K562 (cell line): ENCODE results near the gene FTL. TPM values are rescaled to one million over a fixed set of nuclear protein-coding genes. Genes with fewer than 3 reads are reported as not detected.

Experiments
- ADNP ChIP-seq: fragments of 200-800 bp; sonication (Bioruptor generic); IDR thresholded peaks from 2 replicates; pipeline ENCODE4 v1.6.1; 2016; ENCODE audit warnings: missing genetic modification characterization, missing compliant biosample characterization
- ARNT ChIP-seq, 2 experiments: fragments of 450-650 bp; IDR thresholded peaks; 2 replicates each; pipeline ENCODE4 v1.6.1; 2016; ENCODE audit warnings: mild to moderate bottlenecking in 1 of 2
- BCL6 ChIP-seq: fragments of 250-450 bp; sonication (Bioruptor Pico); IDR thresholded peaks from 2 replicates; pipeline ENCODE4 v1.4.0; 2020
- CBX1 ChIP-seq: sonication (generic); IDR thresholded peaks from 2 replicates; pipeline ENCODE4 v1.6.1; 2016; ENCODE audit warnings: antibody characterized with exemption, low read depth, mild to moderate bottlenecking
- GABPB1 ChIP-seq: sonication (generic); formaldehyde crosslinking; IDR thresholded peaks from 2 replicates; pipeline ENCODE4 v1.8.0; 2022; ENCODE audit warnings: mild to moderate bottlenecking, missing genetic modification reagents
- HNRNPLL ChIP-seq: fragments of 200-400 bp; formaldehyde crosslinking; IDR thresholded peaks from 2 replicates; pipeline ENCODE4 v1.6.1; 2017; ENCODE audit warnings: low read length, low read depth, mild to moderate bottlenecking; ENCODE audit not compliant: poor library complexity, severe bottlenecking
- ILK ChIP-seq: fragments of 450-650 bp; IDR thresholded peaks from 2 replicates; pipeline ENCODE4 v1.6.1; 2016; ENCODE audit warnings: missing genetic modification characterization, low read depth, mild to moderate bottlenecking, missing compliant biosample characterization, moderate library complexity, borderline replicate concordance
- KAT8 ChIP-seq: fragments of 450-650 bp; IDR thresholded peaks from 2 replicates; pipeline ENCODE4 v1.6.1; 2016; ENCODE audit warnings: low read depth, mild to moderate bottlenecking
- KLF16 ChIP-seq: IDR thresholded peaks from 2 replicates; pipeline ENCODE4 v1.6.1; 2016; ENCODE audit warnings: antibody characterized with exemption
- MAFK ChIP-seq: IDR thresholded peaks from 2 replicates; pipeline ENCODE4 v1.6.1; 2011; ENCODE audit warnings: low read length, improper control_type of control experiment
- MBD2 ChIP-seq: sonication (generic); IDR thresholded peaks from 2 replicates; pipeline ENCODE4 v1.6.1; 2016; ENCODE audit warnings: low read depth, borderline replicate concordance
- MED1 ChIP-seq: sonication (generic); formaldehyde crosslinking; IDR thresholded peaks from 2 replicates; pipeline ENCODE4 v1.8.1; 2023; ENCODE audit warnings: missing genetic modification reagents, borderline replicate concordance
- NR4A1 ChIP-seq, 2 experiments: fragments of 250-450 bp in 1 of 2; fragments of 450-650 bp in 1 of 2; sonication (Bioruptor Pico) in 1 of 2; IDR thresholded peaks; 2 replicates each; pipeline versions ENCODE4 v1.4.0 to v1.6.1; 2016 to 2020; ENCODE audit warnings: mild to moderate bottlenecking in 2 of 2, missing compliant biosample characterization in 1 of 2, missing genetic modification characterization in 1 of 2, moderate library complexity in 1 of 2
- PHF21A ChIP-seq: fragments of 450-650 bp; IDR thresholded peaks from 2 replicates; pipeline ENCODE4 v1.6.1; 2017; ENCODE audit warnings: low read depth, borderline replicate concordance
- PML ChIP-seq: IDR thresholded peaks from 2 replicates; pipeline ENCODE4 v1.6.1; 2012; ENCODE audit warnings: low read length, inconsistent platforms
- RAD21 ChIP-seq, 2 experiments: fragments of 250-450 bp in 1 of 2; fragments of 450-650 bp in 1 of 2; sonication (Bioruptor Pico) in 1 of 2; formaldehyde crosslinking in 1 of 2; IDR thresholded peaks in 1 of 2; conservative IDR thresholded peaks in 1 of 2; 2 replicates each; pipeline versions ENCODE4 v1.4.0 to v1.8.0; 2020 to 2022; ENCODE audit warnings: mild to moderate bottlenecking in 2 of 2, moderate library complexity in 1 of 2
- RAD51 ChIP-seq: fragments of 450-650 bp; IDR thresholded peaks from 2 replicates; pipeline ENCODE4 v1.7.1; 2016; ENCODE audit warnings: low read depth, mild to moderate bottlenecking, borderline replicate concordance
- STAT5A ChIP-seq: IDR thresholded peaks from 2 replicates; pipeline ENCODE4 v1.6.1; 2012; ENCODE audit warnings: low read length, inconsistent platforms, borderline replicate concordance
- TCF7 ChIP-seq: sonication (generic); IDR thresholded peaks from 2 replicates; pipeline ENCODE4 v1.6.1; 2016; ENCODE audit warnings: antibody characterized with exemption, borderline replicate concordance
- ZNF224 ChIP-seq: sonication (generic); formaldehyde crosslinking; IDR thresholded peaks from 2 replicates; pipeline ENCODE4 v1.8.0; 2022; ENCODE audit warnings: mild to moderate bottlenecking, missing genetic modification reagents
- ZNF239 ChIP-seq: fragments of 250-450 bp; sonication (Bioruptor Pico); IDR thresholded peaks from 2 replicates; pipeline ENCODE4 v1.4.0; 2020; ENCODE audit warnings: mild to moderate bottlenecking
- ZNF696 ChIP-seq: fragments of 250-450 bp; sonication (Bioruptor Pico); conservative IDR thresholded peaks from 2 replicates; pipeline ENCODE4 v1.4.0; 2020; ENCODE audit warnings: mild to moderate bottlenecking, moderate library complexity
- ZNF77 ChIP-seq: fragments of 250-450 bp; sonication (Bioruptor Pico); IDR thresholded peaks from 2 replicates; pipeline ENCODE4 v1.5.0; 2020
- ZNF778 ChIP-seq: fragments of 450-650 bp; formaldehyde crosslinking; IDR thresholded peaks from 2 replicates; pipeline ENCODE4 v1.4.0; 2020; ENCODE audit warnings: mild to moderate bottlenecking, moderate library complexity
- polyA plus RNA-seq, 8 experiments: library from polyadenylated mRNA; depleted of rRNA in 4 of 8; stranded (reverse) in 5 of 8; unstranded in 3 of 8; fragments of >200 nt; fragmentation: Nextera tagmentation in 2 of 8; fragmentation: Illumina TruSeq in 1 of 8; extraction: Ambion mirVana in 2 of 8; extraction: Trizol in 1 of 8; gene quantifications; 2 replicates each; pipeline versions ENCODE4 v1.2.1 to v1.2.3, GENCODE V29; 2011 to 2014; ENCODE audit warnings: inconsistent platforms in 1 of 8, missing spikeins in 1 of 8
- total RNA-seq, 7 experiments: library from RNA; depleted of rRNA in 6 of 7; stranded (reverse); fragments of >200 nt in 6 of 7; fragmentation: Illumina TruSeq in 2 of 7; extraction: Trizol in 2 of 7; gene quantifications; 2 replicates each; pipeline versions ENCODE4 v1.2.1 to v1.2.3, GENCODE V29; 2011 to 2021; ENCODE audit warnings: low replicate concordance in 1 of 7
- TF ChIP-seq, protein P1 (sequence below): fragments of 250-450 bp; sonication (Bioruptor Pico); IDR thresholded peaks from 2 replicates; pipeline ENCODE4 v1.9.0; 2021; ENCODE audit warnings: mild to moderate bottlenecking, inconsistent platforms
- TF ChIP-seq, protein P2 (sequence below): fragments of 250-450 bp; sonication (Bioruptor Pico); IDR thresholded peaks from 2 replicates; pipeline ENCODE4 v1.5.0; 2021; ENCODE audit warnings: mild to moderate bottlenecking, moderate library complexity

FTL gene
- total and polyA plus RNA-seq, 9 of the 15 experiments (the other 6 are each of a cell fraction or from before 2014, with no cell fraction given) = 1,231 to 27,415 (median 3,965) TPM

DNA sequence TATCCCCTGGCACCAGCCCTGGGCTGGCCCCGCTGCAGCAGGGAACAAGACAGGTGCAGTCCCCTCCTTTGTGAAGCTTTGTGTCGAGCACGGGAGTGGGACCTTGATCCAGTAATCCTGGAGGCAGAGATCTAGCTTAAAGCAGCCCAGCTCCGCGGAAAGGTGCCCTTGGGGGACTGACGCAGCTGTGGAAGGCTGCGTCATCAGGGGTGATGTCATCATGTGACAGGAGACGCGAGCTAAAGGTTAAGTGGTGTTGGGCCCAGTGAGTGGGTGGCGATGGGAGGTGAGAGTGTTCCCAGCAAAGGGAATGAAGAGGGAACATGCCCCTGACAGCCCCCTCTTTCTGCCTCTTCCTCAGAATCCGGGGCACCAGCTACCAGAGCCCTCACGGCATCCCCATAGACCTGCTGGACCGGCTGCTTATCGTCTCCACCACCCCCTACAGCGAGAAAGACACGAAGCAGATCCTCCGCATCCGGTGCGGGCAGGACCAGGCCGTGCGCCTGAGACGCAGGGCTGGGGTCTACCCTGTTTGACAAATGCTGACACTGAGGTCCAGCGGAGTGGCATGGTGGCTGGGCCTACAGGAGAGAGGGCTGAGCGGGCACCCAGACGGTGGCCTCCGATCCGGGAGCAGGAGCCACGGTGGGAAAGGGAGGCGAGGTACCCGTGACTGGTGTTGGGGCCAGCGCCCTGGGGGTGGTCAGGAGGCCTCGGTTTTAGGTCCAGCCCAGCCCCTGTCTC is 49.2 kb downstream of the FTL start (continued):
- no peak for TF ChIP-seq ILK (tag)
- no peak for TF ChIP-seq ZNF77
- TF ChIP-seq ARNT (IDR thresholded peaks at IDR 0.05) = no peak
- TF ChIP-seq MED1 (CRISPR knock-in tag) = no peak
- no peak for TF ChIP-seq MAFK
- TF ChIP-seq KLF16 = no peak
- TF ChIP-seq HNRNPLL = no peak
- TF ChIP-seq ZNF778 (CRISPR knock-in tag) = no peak
- no peak for TF ChIP-seq RAD21 (CRISPR knock-in tag; conservative IDR thresholded peaks at IDR 0.05 in 1 of 2, IDR thresholded peaks at IDR 0.05 in 1 of 2)
- TF ChIP-seq, protein P1, sequence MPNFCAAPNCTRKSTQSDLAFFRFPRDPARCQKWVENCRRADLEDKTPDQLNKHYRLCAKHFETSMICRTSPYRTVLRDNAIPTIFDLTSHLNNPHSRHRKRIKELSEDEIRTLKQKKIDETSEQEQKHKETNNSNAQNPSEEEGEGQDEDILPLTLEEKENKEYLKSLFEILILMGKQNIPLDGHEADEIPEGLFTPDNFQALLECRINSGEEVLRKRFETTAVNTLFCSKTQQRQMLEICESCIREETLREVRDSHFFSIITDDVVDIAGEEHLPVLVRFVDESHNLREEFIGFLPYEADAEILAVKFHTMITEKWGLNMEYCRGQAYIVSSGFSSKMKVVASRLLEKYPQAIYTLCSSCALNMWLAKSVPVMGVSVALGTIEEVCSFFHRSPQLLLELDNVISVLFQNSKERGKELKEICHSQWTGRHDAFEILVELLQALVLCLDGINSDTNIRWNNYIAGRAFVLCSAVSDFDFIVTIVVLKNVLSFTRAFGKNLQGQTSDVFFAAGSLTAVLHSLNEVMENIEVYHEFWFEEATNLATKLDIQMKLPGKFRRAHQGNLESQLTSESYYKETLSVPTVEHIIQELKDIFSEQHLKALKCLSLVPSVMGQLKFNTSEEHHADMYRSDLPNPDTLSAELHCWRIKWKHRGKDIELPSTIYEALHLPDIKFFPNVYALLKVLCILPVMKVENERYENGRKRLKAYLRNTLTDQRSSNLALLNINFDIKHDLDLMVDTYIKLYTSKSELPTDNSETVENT (CRISPR knock-in tag) = no peak
- TF ChIP-seq CBX1 = no peak
- no peak for TF ChIP-seq GABPB1 (CRISPR knock-in tag)
- no peak for TF ChIP-seq ZNF239 (CRISPR knock-in tag)
- TF ChIP-seq BCL6 = no peak
- TF ChIP-seq ZNF696 (CRISPR knock-in tag) = no peak
- no peak for TF ChIP-seq RAD51
- no peak for TF ChIP-seq NR4A1 (CRISPR knock-in tag; IDR thresholded peaks at IDR 0.05)
- no peak for TF ChIP-seq NR4A1 (tag; IDR thresholded peaks at IDR 0.05)
- no peak for TF ChIP-seq STAT5A
- no peak for TF ChIP-seq ADNP (tag)
- no peak for TF ChIP-seq TCF7
- no peak for TF ChIP-seq PML
- TF ChIP-seq KAT8 = no peak
- TF ChIP-seq MBD2 = no peak
- TF ChIP-seq, protein P2, sequence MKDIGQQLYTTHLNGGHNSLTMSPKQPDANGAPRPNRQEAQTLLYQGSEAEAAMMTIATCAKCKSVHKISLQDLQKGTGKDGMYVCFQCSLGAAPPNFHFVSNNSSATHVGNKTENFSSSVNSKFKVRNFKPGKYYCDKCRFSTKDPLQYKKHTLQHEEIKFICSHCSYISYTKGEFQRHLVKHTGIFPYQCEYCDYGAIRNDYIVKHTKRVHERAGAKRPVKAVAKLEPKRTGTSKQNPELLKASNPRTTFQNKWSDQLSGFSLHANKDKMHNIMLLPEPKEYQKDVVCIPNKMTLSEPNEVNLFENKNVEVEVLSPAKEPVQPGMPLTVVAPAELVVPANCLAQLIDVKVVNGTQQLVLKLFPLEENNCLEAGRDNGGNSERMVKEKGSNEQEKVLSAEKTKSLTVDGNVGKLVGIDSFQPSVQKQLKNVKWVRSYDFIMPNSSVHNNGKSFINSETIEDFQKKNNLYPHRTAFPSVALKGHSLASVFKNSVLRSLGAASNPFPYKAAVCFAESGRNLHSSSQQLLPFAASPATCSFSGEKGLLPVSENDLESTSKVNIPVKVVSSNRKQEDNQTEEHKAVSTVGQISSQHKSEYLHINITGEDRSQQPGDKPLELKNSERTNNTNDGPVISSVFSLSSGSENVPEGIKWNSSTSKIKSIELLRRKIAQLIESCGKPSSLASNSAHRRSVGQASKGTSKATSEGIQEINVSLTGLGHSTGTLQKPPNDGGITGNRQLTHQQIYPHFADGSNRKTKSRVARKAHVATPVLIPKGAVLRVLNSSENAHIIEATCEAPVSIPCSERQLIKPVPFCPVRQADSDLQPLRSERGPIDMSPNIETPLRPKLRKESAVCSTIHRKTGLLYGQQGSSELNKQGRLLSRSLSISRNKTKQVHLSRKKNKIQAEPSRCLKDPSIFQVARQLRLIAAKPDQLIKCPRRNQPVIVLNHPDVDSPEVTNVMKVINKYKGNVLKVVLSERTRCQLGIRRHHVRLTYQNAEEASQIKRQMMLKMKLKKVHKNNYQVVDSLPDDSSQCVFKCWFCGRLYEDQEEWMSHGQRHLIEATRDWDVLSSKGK (CRISPR knock-in tag) = no peak
- no peak for TF ChIP-seq PHF21A
- TF ChIP-seq ZNF224 (CRISPR knock-in tag) = no peak
